K562 (cell line): ENCODE measurements around the gene GALNT15. TPM values are rescaled to one million over a fixed set of nuclear protein-coding genes. Genes with fewer than 3 reads are reported as not detected.
A peak's percentile ranks its signal among the peaks of the same experiment; 100 is the strongest.

Source experiments
- ATAC-seq: fragments of 200-7000 bp; cut with Tn5 transposase; 3 replicates; pipeline ENCODE4 v1.9.1; 2020; ENCODE audit warnings: moderate library complexity
- BruUV-seq: library from RNA; stranded (reverse); fragments of 400-500 nt; replicated peaks from 2 replicates; lab custom pipeline; 2021; lab: Mats Ljungman, UMichigan
- CTCF ChIA-PET: fragments of 300-600 bp; formaldehyde crosslinking; extraction: SDS; loops from one replicate; lab custom pipeline; 2021; ENCODE audit warnings: low intra/inter-chr PET ratio; lab: Yijun Ruan, JAX
- POLR2A ChIA-PET: fragments of 300-600, 350-650 bp; sonication (Branson Sonifier 250); formaldehyde crosslinking; extraction: SDS; loops from one replicate; lab custom pipeline; 2021; ENCODE audit warnings: antibody characterized with exemption, inconsistent platforms; lab: Yijun Ruan, JAX
- DNase-seq, 4 experiments: peaks; one replicate each; pipeline versions ENCODE4 v3.0.0 to v3.0.0-alpha.2; 2011 to 2018; ENCODE audit warnings: low spot score in 3 of 4, mixed read lengths in 3 of 4; ENCODE audit errors: extremely low read depth in 1 of 4
- FAIRE-seq: peaks from 2 replicates; lab custom pipeline; 2011; peaks lifted over from hg19 to GRCh38; lab: Jason Lieb, UNC
- H2AFZ ChIP-seq: 2 replicates; pipeline ENCODE4 v1.6.0; 2011; ENCODE audit warnings: low read depth, low read length, control low read depth, inconsistent platforms
- H3K27ac ChIP-seq: fragments of 200-600 bp; 3 replicates; pipeline ENCODE4 v1.8.0; 2011; ENCODE audit warnings: low read depth, mild to moderate bottlenecking, control low read depth, inconsistent platforms, low read length, moderate library complexity, mixed read lengths; ENCODE audit errors: extremely low read depth
- H3K27me3 ChIP-seq, 2 experiments: fragments of 300-600 bp in 1 of 2; 2 replicates in 1 of 2; 3 replicates in 1 of 2; pipeline versions ENCODE4 v1.6.0 to v1.8.0; 2011; ENCODE audit warnings: inconsistent platforms in 2 of 2, low read length in 2 of 2, mild to moderate bottlenecking in 1 of 2, mixed read lengths in 1 of 2, moderate library complexity in 1 of 2; ENCODE audit not compliant: control insufficient read depth in 2 of 2, insufficient read depth in 2 of 2
- H3K36me3 ChIP-seq: fragments of 300-600 bp; 3 replicates; pipeline ENCODE4 v1.8.0; 2011; ENCODE audit warnings: mild to moderate bottlenecking, low read length, inconsistent platforms; ENCODE audit not compliant: control insufficient read depth, insufficient read depth
- H3K4me1 ChIP-seq, 2 experiments: fragments of 200-600 bp in 1 of 2; replicated peaks in 1 of 2; 2 replicates in 1 of 2; 3 replicates in 1 of 2; pipeline versions ENCODE4 v1.5.1 to v1.8.0; 2011; ENCODE audit warnings: inconsistent platforms in 2 of 2, low read length in 2 of 2, mild to moderate bottlenecking in 1 of 2, mixed read lengths in 1 of 2, moderate library complexity in 1 of 2; ENCODE audit not compliant: control insufficient read depth in 2 of 2, insufficient read depth in 2 of 2
- H3K4me2 ChIP-seq: 2 replicates; pipeline ENCODE4 v1.6.1; 2011; ENCODE audit warnings: low read length, control low read depth, inconsistent platforms, mixed read lengths; ENCODE audit not compliant: insufficient read depth
- H3K4me3 ChIP-seq: fragments of 200-600 bp; sonication (generic), shearing (Covaris generic); 2 replicates; pipeline ENCODE4 v1.5.1; 2016; ENCODE audit warnings: control low read depth, inconsistent platforms
- H3K79me2 ChIP-seq: fragments of 200-600 bp; 3 replicates; pipeline ENCODE4 v1.8.0; 2011; ENCODE audit warnings: low read length, inconsistent platforms; ENCODE audit not compliant: control insufficient read depth, insufficient read depth
- H3K9ac ChIP-seq, 2 experiments: 2 replicates each; pipeline versions ENCODE4 v1.6.0 to v1.6.1; 2011; ENCODE audit warnings: low read depth in 2 of 2, low read length in 2 of 2, control low read depth in 1 of 2, inconsistent platforms in 1 of 2, mild to moderate bottlenecking in 1 of 2, mixed read lengths in 1 of 2; ENCODE audit not compliant: insufficient read depth in 1 of 2
- H3K9me1 ChIP-seq: one replicate; pipeline ENCODE4 v1.6.0; 2011; ENCODE audit warnings: inconsistent platforms, mild to moderate bottlenecking, low read length, moderate library complexity; ENCODE audit not compliant: control insufficient read depth, insufficient read depth
- H3K9me3 ChIP-seq: replicated peaks from 2 replicates; pipeline ENCODE4 v1.5.1; 2011; ENCODE audit warnings: low read depth, low read length, inconsistent platforms; ENCODE audit not compliant: control insufficient read depth, insufficient read depth
- H4K20me1 ChIP-seq: replicated peaks from 2 replicates; pipeline ENCODE4 v1.6.1; 2011; ENCODE audit warnings: low read length, inconsistent platforms, mixed read lengths; ENCODE audit not compliant: control insufficient read depth, insufficient read depth
- CCNT2 ChIP-seq: IDR thresholded peaks from 2 replicates; pipeline ENCODE4 v1.6.1; 2011; ENCODE audit warnings: borderline replicate concordance, low read depth, mild to moderate bottlenecking, moderate library complexity, mixed read lengths, low read length; ENCODE audit not compliant: insufficient read length; ENCODE audit errors: extremely low read depth
- ELF1 ChIP-seq: fragments of 200-800 bp; sonication (Bioruptor generic); IDR thresholded peaks from 2 replicates; pipeline ENCODE4 v1.6.1; 2016; ENCODE audit warnings: missing genetic modification characterization, missing compliant biosample characterization
- MTA1 ChIP-seq: fragments of 450-650 bp; IDR thresholded peaks from 2 replicates; pipeline ENCODE4 v1.6.1; 2017; ENCODE audit warnings: borderline replicate concordance
- PHB2 ChIP-seq: fragments of 450-650 bp; IDR thresholded peaks from 2 replicates; pipeline ENCODE4 v1.6.1; 2017; ENCODE audit warnings: low read depth
- USF1 ChIP-seq: sonication (generic); formaldehyde crosslinking; IDR thresholded peaks from 2 replicates; pipeline ENCODE4 v1.9.0; 2022; ENCODE audit warnings: mild to moderate bottlenecking, missing genetic modification reagents
- USF2 ChIP-seq: sonication (generic); formaldehyde crosslinking; IDR thresholded peaks from 2 replicates; pipeline ENCODE4 v1.5.0; 2020; ENCODE audit warnings: missing genetic modification reagents
- ZNF551 ChIP-seq: fragments of 250-450 bp; sonication (Bioruptor Pico); IDR thresholded peaks from 2 replicates; pipeline ENCODE4 v1.5.0; 2021; ENCODE audit warnings: mild to moderate bottlenecking, moderate library complexity
- WGBS: fragments of 100-300 bp; shearing (Covaris generic); methylation state at CpG from one replicate; pipeline ENCODE4 v1.1.6; 2016; ENCODE audit warnings: low coverage, mixed read lengths; ENCODE audit not compliant: insufficient coverage; ENCODE audit errors: missing lambda C conversion rate; 5-methylcytosine and 5-hydroxymethylcytosine counted together
- in situ Hi-C: fragments of 300-500 bp; cut with MboI; formaldehyde crosslinking; loops from 4 replicates; pipeline ENCODE4 v1.15.0; 2018; ENCODE audit warnings: inconsistent platforms, mixed read lengths
- intact Hi-C: fragments of 100-400 bp; cut with micrococcal nuclease; formaldehyde crosslinking; loops from 2 replicates; pipeline ENCODE4 v1.14.2; 2022
- polyA plus RNA-seq, 8 experiments: library from polyadenylated mRNA; depleted of rRNA in 4 of 8; stranded (reverse) in 5 of 8; unstranded in 3 of 8; fragments of >200 nt; fragmentation: Nextera tagmentation in 2 of 8; fragmentation: Illumina TruSeq in 1 of 8; extraction: Ambion mirVana in 2 of 8; extraction: Trizol in 1 of 8; gene quantifications; 2 replicates each; pipeline versions ENCODE4 v1.2.1 to v1.2.3, GENCODE V29; 2011 to 2014; ENCODE audit warnings: inconsistent platforms in 1 of 8, missing spikeins in 1 of 8
- total RNA-seq, 7 experiments: library from RNA; depleted of rRNA in 6 of 7; stranded (reverse); fragments of >200 nt in 6 of 7; fragmentation: Illumina TruSeq in 2 of 7; extraction: Trizol in 2 of 7; gene quantifications; 2 replicates each; pipeline versions ENCODE4 v1.2.1 to v1.2.3, GENCODE V29; 2011 to 2021; ENCODE audit warnings: low replicate concordance in 1 of 7
- TF ChIP-seq, protein P1 (sequence below): fragments of 450-650 bp; IDR thresholded peaks from 2 replicates; pipeline ENCODE4 v1.6.1; 2016

The GALNT15 gene
- total and polyA plus RNA-seq, 9 of the 15 experiments (the other 6 are each of a cell fraction or from before 2014, with no cell fraction given): not detected

- no peaks in the 10 kb centered on the region for H3K79me2 ChIP-seq
- H3K27me3 ChIP-seq: peaks cover 0 to 8% of the 10 kb centered on the region in 2 experiments; a peak in 3 of 5 replicates
- H3K4me3 ChIP-seq: no peak overlapping the region
- H3K36me3 ChIP-seq: no peaks in the 10 kb centered on the region
- BruUV-seq: no TSS peak
- WGBS: 0% methylated on average over 2 of the region's 2 CpGs
- ATAC-seq (peak; percentile 64), DNase-seq (peak in 2 of 4 experiments; percentile 29 to 31), FAIRE-seq (no peak)
- no peaks in the 10 kb centered on the region for H4K20me1 ChIP-seq
- POLR2A ChIA-PET: interaction anchor here (0.6 to 1.4 kb wide), 2 partner anchors 23 to 27 kb away, joined by 3 read pairs; no protein-coding TSS in a partner anchor
- no peaks in the 10 kb centered on the region for H3K9me1 ChIP-seq
- in situ Hi-C loops: no loop called here
- TF ChIP-seq, protein P1, sequence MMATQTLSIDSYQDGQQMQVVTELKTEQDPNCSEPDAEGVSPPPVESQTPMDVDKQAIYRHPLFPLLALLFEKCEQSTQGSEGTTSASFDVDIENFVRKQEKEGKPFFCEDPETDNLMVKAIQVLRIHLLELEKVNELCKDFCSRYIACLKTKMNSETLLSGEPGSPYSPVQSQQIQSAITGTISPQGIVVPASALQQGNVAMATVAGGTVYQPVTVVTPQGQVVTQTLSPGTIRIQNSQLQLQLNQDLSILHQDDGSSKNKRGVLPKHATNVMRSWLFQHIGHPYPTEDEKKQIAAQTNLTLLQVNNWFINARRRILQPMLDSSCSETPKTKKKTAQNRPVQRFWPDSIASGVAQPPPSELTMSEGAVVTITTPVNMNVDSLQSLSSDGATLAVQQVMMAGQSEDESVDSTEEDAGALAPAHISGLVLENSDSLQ: no peak
- TF ChIP-seq USF2 (CRISPR knock-in tag): peak; percentile 51
- 0 out of 2 replicates have a peak, but pooled peaks have one; percentile 18 for TF ChIP-seq USF1 (CRISPR knock-in tag)
- TF ChIP-seq ZNF551 (CRISPR knock-in tag): no peak
- no peak for TF ChIP-seq MTA1
- TF ChIP-seq CCNT2: no peak
- no peak for TF ChIP-seq ELF1 (tag)
- TF ChIP-seq PHB2: no peak
- no peak overlapping the region for H3K27ac ChIP-seq
- no peak overlapping the region for H2AFZ ChIP-seq
- no peaks in the 10 kb centered on the region for H3K9me3 ChIP-seq
- no peak overlapping the region for H3K9ac ChIP-seq
- CTCF ChIA-PET: no interaction called here
- no peak overlapping the region for H3K4me2 ChIP-seq
- intact Hi-C loops: no loop called here
- no peaks in the 10 kb centered on the region for H3K4me1 ChIP-seq
Measured at GRCh38 chr3:16231983-16232382, 57.5 kb downstream of the GALNT15 start.
